T follicular helper cell (primary cell): Measurements from ENCODE around the gene ERCC5.

Source experiments
- DNase-seq: peaks from one replicate; pipeline ENCODE4 v3.0.0-alpha.2; 2020; ENCODE audit warnings: low read depth

ERCC5 gene

DNA sequence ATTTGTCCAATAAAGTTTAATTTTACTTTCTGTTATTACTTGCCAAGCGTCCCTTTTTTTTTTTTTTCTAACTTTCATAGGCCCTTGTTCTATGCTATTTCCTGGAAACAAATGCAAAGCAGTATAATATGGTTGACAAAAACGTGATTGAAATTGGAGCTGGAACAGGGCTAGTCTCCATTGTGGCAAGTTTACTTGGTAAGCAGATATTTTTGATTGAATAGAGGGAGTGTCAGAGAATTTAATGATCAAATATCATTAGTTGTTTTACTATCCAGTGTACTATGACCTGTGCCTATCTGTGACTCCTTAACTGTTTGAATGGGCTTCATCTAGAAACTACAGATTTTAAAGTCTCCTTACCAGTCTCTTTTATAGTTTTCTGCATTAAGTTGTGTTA is 46.7 kb downstream of the ERCC5 start:
- no peak for DNase-seq

DNA sequence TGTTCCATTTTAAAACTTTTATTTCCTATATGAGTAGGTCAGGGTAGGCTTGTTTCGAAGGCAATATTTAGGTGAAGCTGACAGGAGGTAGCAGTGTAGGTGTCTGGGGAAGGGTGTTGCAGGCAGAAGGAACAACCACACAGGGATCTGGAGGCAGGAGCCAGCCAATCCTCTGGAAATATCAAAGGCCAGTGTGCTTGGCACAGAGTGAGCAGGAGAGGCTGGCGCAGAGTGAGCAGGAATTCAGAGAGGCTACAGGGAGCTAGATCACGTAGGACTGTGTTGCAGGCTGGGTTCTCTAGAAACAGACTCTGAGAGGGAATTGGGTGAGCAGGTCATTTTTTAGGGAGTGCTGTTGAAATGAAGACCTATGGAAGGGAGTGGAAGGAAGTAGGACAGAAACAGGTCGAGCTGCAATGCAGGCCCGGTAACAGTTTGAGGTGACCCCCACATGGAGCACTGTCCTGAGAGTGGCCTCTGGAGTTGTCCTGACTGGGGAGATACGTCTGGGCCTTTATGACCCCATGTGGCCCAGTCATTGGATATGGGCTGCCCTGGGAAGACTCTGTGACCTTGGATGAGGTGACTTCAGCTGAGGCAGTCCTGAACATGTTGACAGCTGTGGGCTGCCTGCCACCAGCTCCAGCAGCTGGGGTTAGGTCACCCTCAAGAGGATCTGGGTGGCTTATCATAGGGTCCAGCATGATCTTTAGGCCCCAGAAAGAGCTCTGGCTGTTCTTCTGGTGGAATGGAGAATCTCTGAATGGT is 51.7 kb downstream of the ERCC5 start:
- no peak for DNase-seq

DNA sequence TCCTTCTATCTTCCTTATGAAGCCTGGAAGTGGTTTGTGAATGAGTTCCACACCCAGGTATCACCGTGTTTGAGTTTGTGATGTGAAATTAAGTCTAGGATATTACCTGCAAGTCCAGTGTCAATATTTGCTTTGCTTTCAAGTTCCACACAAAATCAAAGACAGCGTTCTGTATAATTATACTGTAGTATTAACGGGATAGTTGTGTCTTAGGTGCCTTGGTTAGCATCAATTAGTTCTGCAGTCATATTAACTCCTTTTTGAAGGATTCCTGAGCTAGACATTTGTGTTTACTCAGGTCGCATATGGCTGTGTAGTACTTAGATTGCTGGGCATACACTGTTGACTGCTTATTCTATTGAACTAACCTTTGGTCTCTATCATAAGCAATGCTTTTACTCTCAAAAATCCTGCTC is 54.4 kb downstream of the ERCC5 start:
- DNase-seq, result no peak

DNA sequence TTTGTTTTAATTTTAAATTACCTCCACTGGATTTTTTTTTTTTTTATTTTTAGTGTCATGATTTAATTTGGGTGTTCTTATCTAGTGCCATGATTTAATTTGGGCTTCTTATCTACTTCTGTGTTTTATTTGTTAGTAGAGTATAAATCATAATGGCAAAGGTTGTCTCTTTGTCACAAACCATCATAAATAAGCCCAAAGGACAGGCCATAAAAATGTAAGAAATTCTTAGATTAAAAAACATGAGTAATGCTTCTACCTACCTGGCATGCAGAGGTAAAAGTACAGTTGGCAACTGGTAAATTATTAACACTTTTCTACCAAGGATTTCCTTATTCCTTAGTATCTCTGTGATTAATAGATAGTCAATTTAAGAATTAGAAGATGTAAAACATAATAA is 55.2 kb downstream of the ERCC5 start:
- no peak for DNase-seq

DNA sequence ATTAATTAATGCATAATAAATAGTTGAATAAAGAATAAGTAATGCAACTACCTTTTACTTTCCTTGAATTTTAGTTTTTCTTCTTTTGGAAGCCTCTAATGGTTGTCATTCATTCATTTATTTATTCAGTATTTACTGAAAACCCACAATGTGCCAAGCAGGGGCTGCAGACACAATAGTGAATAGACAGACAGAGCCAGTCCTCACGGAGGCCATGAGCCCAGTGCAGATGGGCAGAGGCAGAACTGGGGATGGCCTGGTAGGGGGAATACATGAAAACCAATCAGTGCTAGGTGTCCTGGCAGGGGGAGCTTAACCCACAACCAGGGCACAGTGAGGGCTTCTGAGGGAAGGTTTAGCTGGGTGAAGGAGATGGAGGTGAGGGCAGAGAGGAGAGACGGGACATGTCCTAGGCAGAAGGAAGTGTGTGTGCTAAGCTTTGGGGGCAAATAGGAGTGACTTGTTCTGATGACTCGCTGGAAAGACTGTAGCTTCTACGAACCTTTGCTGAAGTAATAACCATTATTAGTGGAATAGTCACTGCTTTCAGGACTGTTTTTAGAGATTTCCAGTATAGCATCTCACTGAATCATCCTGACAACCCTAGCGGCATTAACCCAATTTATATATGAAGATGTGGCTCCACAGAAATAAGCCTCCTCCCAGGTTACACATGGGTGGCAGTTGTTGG is 55.9 kb downstream of the ERCC5 start:
- DNase-seq, result no peak

GRCh38 chr13:102902789-102903347 is 57.0 kb downstream of the ERCC5 start:
- no peak for DNase-seq

- no peak for DNase-seq
Measured at GRCh38 chr13:102903659-102904407, 58.0 kb downstream of the ERCC5 start.

GRCh38 chr13:102904408-102904862 is 58.6 kb downstream of the ERCC5 start:
- no peak for DNase-seq

DNA sequence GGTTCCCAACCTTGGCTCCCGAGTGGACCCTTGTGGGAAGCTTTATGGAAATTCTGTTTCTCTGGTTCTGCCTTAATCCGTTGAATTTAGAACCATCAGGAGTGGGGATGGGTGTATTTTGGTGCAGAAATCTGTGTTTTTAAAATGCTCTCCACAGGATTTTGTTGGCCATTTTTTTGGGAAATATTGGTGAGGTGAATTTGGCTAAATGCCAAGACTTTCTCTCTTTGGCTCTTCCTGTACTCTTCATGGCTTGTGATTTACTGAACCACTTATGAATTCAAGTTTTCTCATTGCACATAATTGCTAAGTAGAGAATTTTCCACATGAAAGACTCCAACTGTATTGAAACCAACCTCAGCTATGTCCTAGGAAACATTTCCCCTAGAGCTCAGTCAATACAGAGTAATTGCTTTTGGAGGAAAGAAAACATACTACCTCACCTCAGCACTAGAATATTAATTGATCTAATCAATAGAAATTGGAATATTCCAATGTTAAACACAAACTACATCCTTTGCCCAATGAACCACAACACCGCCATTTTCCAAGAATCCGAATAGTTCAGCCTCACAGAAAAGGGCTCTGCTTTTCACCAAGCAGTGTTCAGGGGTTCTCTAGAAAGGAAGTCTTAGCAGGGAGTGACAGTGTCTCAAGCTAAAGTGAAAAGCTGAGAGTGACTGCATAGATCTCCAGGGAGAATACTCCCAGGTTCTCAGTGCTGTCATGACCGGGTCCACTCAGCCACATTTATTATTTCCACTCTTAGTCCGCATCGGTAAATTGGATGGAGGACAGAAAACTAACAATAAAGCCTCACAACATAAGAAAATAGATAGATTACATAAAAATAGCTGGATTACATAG is 60.3 kb downstream of the ERCC5 start:
- no peak for DNase-seq

DNA sequence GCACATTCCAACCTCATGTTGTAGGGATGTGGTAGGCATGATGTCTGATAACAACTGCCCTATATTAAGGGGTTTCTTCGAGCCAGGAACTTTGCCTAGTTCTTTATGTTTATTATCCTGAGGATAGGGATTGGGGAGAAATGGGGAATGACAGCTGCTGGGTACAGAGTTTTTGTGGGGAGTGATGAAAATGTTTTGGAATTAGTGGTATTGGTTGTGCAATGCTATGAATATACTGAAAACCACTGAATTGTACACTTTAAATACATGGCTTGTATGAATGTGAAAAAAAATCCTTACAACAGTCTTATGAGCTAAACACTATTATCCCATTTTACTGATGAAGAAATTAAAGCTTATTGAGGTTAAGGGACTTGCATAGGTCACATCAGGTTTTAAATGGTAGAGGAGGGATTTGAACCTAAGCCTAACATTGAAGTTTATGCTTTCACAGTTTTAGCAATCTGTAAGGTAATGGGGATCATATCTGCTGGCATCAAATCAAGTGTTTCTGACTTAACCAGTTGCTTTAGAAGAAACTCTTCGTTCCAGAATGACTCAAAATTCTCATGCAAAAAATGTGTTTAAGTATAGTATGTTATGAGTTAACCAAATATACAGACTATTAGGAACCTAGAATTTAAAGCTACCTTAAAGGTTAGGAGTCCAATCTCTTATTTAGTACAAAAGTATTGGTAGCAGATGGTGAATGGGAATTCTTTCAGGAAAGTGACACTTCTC is 61.4 kb downstream of the ERCC5 start:
- no peak for DNase-seq

- DNase-seq, result no peak
Measured at GRCh38 chr13:102907886-102908515, 62.2 kb downstream of the ERCC5 start.

DNA sequence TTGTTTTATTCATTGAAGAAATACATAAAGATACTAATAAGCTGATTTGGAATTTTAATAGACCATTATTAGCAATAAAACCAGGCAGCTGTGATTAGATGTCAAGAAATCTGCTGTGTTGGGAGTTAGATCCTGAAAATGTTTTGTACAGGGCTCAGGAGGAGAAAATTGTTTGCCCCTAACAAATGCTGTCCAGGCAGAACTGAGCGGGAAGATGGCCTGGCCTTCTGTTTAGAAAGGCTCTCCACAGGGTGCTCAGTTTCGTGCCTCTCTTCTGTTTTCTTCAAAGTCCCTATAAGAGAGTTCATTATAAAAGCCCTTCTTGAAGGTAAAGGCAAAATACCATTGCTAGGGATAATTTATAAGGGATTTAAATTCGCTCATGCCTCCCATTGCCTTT is 64.1 kb downstream of the ERCC5 start:
- no peak for DNase-seq

DNA sequence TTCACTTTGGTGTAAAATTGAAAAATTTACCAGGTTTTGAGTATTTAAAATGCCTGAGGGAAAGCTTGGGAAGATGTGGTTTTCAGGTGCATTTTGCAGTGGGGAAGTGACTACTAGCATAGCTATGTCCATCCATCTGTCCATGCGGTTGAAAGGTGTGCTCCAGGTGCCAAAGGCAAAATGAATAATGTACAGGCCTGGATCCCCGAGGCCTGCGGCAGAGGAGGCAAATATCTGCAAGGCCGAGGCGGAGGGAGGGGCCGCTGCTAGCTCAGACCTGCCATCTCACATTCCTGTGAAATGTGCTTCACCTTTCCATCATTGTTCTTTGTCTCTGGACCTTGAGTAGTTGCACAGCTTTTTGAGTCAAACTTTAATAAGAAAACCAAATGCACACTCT is 65.5 kb downstream of the ERCC5 start:
- no peak for DNase-seq

DNA sequence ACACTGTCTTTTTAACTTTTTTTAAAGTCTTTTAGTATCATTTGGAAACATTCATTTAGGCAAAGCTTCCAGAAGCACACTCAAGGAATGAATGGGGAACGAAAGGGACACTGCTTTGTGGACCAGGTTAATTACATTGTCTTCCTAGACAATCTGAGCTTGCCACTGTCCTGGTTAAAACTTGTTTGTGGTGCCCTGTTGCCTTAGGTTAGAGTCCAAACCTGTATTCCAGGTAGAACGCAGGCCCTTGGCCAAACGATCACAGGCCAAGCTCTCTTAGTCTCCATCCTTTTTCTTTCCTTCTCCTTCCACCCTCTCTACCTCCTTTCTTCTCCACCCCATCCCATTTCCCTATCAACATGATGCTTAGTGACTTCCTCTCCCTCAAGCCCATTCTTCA is 66.8 kb downstream of the ERCC5 start:
- DNase-seq, result no peak

- no peak for DNase-seq
Measured at GRCh38 chr13:102913914-102914313, 68.1 kb downstream of the ERCC5 start.

- DNase-seq, result no peak
Measured at GRCh38 chr13:102914339-102914930, 68.6 kb downstream of the ERCC5 start.

- DNase-seq, result no peak
Measured at GRCh38 chr13:102915393-102915930, 69.6 kb downstream of the ERCC5 start.

- no peak for DNase-seq
Measured at GRCh38 chr13:102917019-102917418, 71.2 kb downstream of the ERCC5 start.

DNA sequence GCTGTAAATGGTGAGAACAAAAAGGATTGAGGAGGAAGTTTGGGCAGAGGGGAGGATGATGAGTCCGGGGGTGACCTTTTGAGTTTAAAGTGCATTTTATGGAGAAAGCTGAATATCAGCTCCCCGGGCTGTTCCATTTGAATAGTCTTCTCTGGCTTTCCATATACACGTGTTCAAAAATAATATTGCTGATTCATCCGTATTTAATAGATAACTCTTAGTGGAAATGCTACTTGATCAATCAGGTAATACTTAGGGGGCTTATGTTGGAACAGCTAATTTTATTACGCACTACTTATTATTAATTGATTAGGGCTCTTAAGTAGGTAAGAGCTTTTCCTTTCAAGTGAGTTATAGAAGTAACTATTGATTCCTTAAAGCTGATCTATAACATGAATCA is 76.4 kb downstream of the ERCC5 start:
- DNase-seq, result no peak
